ENCODE results near the gene CEP131.

CEP131 gene

DNA sequence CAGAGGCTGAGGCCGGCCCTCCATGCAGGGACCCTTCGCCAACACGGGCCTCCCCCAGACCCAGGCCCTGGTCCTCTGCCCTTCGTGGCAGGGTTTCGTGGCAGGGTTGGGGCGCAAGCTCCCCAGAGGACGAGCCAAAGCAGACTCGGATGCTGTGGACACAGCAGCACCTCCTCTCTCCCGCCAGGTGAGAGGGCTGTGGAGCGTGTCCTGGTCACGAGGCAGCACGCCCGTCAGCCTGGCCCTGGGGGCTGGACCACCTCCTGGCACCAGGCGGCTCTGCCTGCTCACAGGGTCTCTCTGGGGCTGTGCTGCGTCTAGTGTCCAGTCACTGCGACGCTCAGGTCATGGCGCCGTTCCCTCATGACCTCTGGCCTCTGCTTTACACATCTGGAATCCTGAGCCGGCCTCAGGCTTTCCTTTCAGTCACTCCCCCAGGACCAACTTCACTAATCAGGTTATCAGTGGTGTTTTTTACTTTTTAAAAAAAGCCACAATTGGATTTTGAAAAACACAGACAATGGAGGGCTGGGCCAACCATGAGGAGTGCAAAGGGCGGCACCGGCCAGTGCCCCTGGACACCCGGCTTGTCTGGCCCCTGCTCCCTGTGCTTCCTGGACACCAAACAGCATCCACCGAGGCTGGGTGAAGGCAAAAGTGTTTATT is 21.7 kb upstream of the CEP131 start:
- 94% methylated on average over 23 to 24 of the region's 24 CpGs for WGBS, 2 experiments (ENCODE audit: insufficient coverage in 2 of 2)
- Histone ChIP-seq H3K4me1 (ENCODE audit: control insufficient read depth, insufficient read depth, low read length, poor library complexity, severe bottlenecking) (peaks cover 11% of the 10 kb centered on the region), H3K9me3 (ENCODE audit: control insufficient read depth, low read length) (no peaks in the 10 kb centered on the region), H3K36me3 (ENCODE audit: control insufficient read depth, insufficient read depth, low read length) (peaks cover 22% of the 10 kb centered on the region), H3K4me3 (ENCODE audit: extremely low read depth, insufficient read depth, low read length, poor library complexity, severe bottlenecking) (no peak overlapping the region), H3K27ac (ENCODE audit: low read depth, low read length, severe bottlenecking) (no peak overlapping the region)

- H3K4me3 ChIP-seq (ENCODE audit: extremely low read depth, insufficient read depth, low read length, poor library complexity, severe bottlenecking), result no peak overlapping the region
- WGBS, 2 experiments (ENCODE audit: insufficient coverage in 2 of 2), result 97 to 98% methylated on average over 7 to 10 of the region's 10 CpGs
- peaks cover 11% of the 10 kb centered on the region for H3K4me1 ChIP-seq (ENCODE audit: control insufficient read depth, insufficient read depth, low read length, poor library complexity, severe bottlenecking)
- peaks cover 22% of the 10 kb centered on the region for H3K36me3 ChIP-seq (ENCODE audit: control insufficient read depth, insufficient read depth, low read length)
- H3K27ac ChIP-seq (ENCODE audit: low read depth, low read length, severe bottlenecking), result no peak overlapping the region
- H3K9me3 ChIP-seq (ENCODE audit: control insufficient read depth, low read length), result no peaks in the 10 kb centered on the region
Measured at GRCh38 chr17:81243333-81243664, 20.5 kb upstream of the CEP131 start.

DNA sequence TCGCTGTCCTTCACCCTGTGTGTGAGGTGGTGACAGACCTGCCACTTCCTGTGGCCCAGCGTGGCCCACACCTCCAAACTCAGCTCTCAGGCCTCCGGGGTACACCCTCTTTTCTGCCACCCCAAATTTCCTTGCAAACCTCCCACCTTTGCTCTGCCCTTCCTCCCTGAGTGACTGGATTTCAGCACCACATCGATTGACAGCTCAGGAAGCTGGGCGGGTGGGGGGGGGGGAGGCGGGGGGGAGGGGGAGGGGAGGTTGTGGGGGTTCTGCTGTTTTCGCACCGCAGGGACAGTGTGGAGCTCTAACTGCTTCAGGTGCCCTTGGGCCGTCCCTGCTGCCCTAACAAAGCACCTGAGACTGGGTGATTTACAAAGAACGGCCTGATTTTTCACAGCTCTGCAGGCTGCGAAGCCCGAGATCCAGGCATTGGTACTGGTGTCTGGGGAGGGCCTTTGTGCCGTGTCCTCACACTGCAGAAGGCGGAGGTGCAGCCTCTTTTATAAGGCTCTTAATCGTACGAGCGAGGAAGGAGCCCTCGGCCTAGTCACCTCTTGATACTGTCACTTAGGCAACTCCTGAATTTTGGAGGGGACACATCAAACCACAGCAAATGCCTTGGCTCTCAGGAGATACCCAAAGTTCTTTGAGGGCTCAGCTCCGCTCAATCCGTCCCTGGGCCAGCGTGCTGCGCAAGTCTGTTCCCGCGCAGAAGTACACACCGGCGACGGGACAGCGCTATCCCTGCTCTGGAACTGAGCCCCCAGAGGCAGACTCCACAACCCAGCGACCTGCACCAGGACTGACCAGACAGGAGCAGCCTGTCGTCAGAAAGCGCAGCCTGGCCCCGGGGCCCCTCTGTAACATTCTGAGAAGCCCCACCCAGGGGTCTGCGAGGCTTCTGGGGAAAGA is 19.9 kb upstream of the CEP131 start:
- WGBS, 2 experiments (ENCODE audit: insufficient coverage in 2 of 2), result 94% methylated on average over 27 of the region's 33 CpGs
- Histone ChIP-seq H3K4me1 (ENCODE audit: control insufficient read depth, insufficient read depth, low read length, poor library complexity, severe bottlenecking) (peaks cover 15% of the 10 kb centered on the region), H3K36me3 (ENCODE audit: control insufficient read depth, insufficient read depth, low read length) (peaks cover 22% of the 10 kb centered on the region), H3K4me3 (ENCODE audit: extremely low read depth, insufficient read depth, low read length, poor library complexity, severe bottlenecking) (no peak overlapping the region), H3K9me3 (ENCODE audit: control insufficient read depth, low read length) (no peaks in the 10 kb centered on the region), H3K27ac (ENCODE audit: low read depth, low read length, severe bottlenecking) (no peak overlapping the region)

DNA sequence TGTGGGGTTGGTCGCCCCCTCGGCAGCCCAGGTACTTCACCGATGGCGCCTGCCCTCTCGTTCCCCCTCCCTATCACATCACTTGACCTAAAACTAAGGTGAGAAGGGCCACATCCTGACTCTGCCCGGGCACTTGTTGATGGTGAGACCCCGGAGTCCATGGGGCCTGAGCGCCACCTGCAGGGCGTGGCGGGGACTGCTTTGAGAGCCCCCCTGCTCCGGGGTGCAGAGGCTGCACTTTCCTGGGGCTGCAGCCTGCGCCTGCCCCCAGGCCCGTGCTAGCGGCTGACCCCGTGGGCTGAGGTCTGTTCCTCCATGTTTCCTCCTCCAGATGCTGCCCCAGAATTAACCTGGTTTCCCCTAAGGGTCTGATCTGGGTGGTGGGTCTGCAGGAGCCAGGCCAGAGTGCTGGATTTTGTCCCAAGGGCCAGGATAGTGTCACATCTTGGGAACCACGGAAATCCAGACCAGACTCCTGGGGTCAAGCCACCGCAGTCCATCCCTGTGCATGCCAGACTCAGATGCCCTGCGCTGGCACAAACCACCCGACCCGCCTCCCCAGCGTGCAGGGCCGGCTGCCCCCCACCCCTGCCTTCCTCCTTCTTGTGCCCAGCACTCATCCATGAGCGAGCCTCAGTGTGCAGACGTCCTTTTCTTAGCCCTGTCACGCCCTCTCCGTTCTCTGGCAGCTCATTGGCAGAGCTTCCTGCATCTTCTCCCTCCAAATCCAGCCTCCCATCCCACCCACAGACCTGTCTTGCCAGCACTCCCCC is 19.1 kb upstream of the CEP131 start:
- Histone ChIP-seq H3K9me3 (ENCODE audit: control insufficient read depth, low read length) (no peaks in the 10 kb centered on the region), H3K4me1 (ENCODE audit: control insufficient read depth, insufficient read depth, low read length, poor library complexity, severe bottlenecking) (peaks cover 9% of the 10 kb centered on the region), H3K4me3 (ENCODE audit: extremely low read depth, insufficient read depth, low read length, poor library complexity, severe bottlenecking) (no peak overlapping the region), H3K27ac (ENCODE audit: low read depth, low read length, severe bottlenecking) (no peak overlapping the region), H3K36me3 (ENCODE audit: control insufficient read depth, insufficient read depth, low read length) (peaks cover 22% of the 10 kb centered on the region)
- WGBS, 2 experiments (ENCODE audit: insufficient coverage in 2 of 2), result 64 to 70% methylated on average over 15 to 20 of the region's 26 CpGs

GRCh38 chr17:81241203-81241602 is 18.4 kb upstream of the CEP131 start:
- Histone ChIP-seq H3K36me3 (ENCODE audit: control insufficient read depth, insufficient read depth, low read length) (peaks cover 22% of the 10 kb centered on the region), H3K4me1 (ENCODE audit: control insufficient read depth, insufficient read depth, low read length, poor library complexity, severe bottlenecking) (peaks cover 9% of the 10 kb centered on the region), H3K27ac (ENCODE audit: low read depth, low read length, severe bottlenecking) (no peak overlapping the region), H3K9me3 (ENCODE audit: control insufficient read depth, low read length) (no peaks in the 10 kb centered on the region), H3K4me3 (ENCODE audit: extremely low read depth, insufficient read depth, low read length, poor library complexity, severe bottlenecking) (no peak overlapping the region)
- WGBS, 2 experiments (ENCODE audit: insufficient coverage in 2 of 2), result 92 to 95% methylated on average over 9 to 10 of the region's 10 CpGs

DNA sequence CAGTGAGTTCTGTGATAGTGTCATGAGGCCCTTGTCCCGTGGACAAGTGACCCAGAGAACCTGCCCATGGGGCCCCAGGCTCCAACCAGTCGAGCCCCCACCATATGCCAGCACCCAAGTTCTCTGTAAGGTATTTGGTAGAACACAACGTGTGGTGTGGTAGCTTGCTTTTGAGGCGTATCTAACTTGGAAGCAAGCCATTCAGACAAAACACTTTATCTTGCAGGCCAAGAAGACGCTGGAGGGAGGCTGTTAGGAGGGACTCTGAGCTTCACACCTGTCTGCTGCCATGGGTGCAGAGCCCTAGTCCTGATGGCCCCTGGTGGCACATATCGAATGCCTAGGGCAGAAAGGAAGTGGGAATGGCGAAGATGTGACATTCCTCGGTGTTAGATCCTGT is 18.0 kb upstream of the CEP131 start:
- Histone ChIP-seq H3K36me3 (ENCODE audit: control insufficient read depth, insufficient read depth, low read length) (peaks cover 22% of the 10 kb centered on the region), H3K27ac (ENCODE audit: low read depth, low read length, severe bottlenecking) (no peak overlapping the region), H3K4me1 (ENCODE audit: control insufficient read depth, insufficient read depth, low read length, poor library complexity, severe bottlenecking) (peaks cover 10% of the 10 kb centered on the region), H3K9me3 (ENCODE audit: control insufficient read depth, low read length) (no peaks in the 10 kb centered on the region), H3K4me3 (ENCODE audit: extremely low read depth, insufficient read depth, low read length, poor library complexity, severe bottlenecking) (no peak overlapping the region)
- WGBS, 2 experiments (ENCODE audit: insufficient coverage in 2 of 2), result 90 to 91% methylated on average over 5 to 7 of the region's 8 CpGs

- H3K27ac ChIP-seq (ENCODE audit: low read depth, low read length, severe bottlenecking), result peak overlapping the region; percentile 54
- peak overlapping the region; percentile 91 for H3K4me3 ChIP-seq (ENCODE audit: extremely low read depth, insufficient read depth, low read length, poor library complexity, severe bottlenecking)
- WGBS, 2 experiments (ENCODE audit: insufficient coverage in 2 of 2), result 18 to 22% methylated on average over 35 to 37 of the region's 37 CpGs
- peaks cover 22% of the 10 kb centered on the region for H3K36me3 ChIP-seq (ENCODE audit: control insufficient read depth, insufficient read depth, low read length)
- peaks cover 18% of the 10 kb centered on the region for H3K4me1 ChIP-seq (ENCODE audit: control insufficient read depth, insufficient read depth, low read length, poor library complexity, severe bottlenecking)
- H3K9me3 ChIP-seq (ENCODE audit: control insufficient read depth, low read length), result no peaks in the 10 kb centered on the region
Measured at GRCh38 chr17:81239714-81240555, 17.2 kb upstream of the CEP131 start.

GRCh38 chr17:81238815-81239713 is 16.3 kb upstream of the CEP131 start, which contains the start of the genes NDUFAF8 and TEPSIN:
Gene NDUFAF8, plus strand, starts transcription at chr17:81239318. Its CDS starts 46 bp downstream, at chr17:81239364.
Gene TEPSIN, minus strand, starts transcription at chr17:81239055. Its CDS starts 22 bp downstream, at chr17:81239033.
- Histone ChIP-seq H3K36me3 (ENCODE audit: control insufficient read depth, insufficient read depth, low read length) (peaks cover 23% of the 10 kb centered on the region), H3K4me1 (ENCODE audit: control insufficient read depth, insufficient read depth, low read length, poor library complexity, severe bottlenecking) (peaks cover 18% of the 10 kb centered on the region), H3K4me3 (ENCODE audit: extremely low read depth, insufficient read depth, low read length, poor library complexity, severe bottlenecking) (peak within 1 kb of the TSS; percentile 91), H3K27ac (ENCODE audit: low read depth, low read length, severe bottlenecking) (peak within 1 kb of the TSS; percentile 54), H3K9me3 (ENCODE audit: control insufficient read depth, low read length) (no peaks in the 10 kb centered on the region)
- 0% methylated on average over 52 to 98 of the region's 100 CpGs for WGBS, 2 experiments (ENCODE audit: insufficient coverage in 2 of 2)

DNA sequence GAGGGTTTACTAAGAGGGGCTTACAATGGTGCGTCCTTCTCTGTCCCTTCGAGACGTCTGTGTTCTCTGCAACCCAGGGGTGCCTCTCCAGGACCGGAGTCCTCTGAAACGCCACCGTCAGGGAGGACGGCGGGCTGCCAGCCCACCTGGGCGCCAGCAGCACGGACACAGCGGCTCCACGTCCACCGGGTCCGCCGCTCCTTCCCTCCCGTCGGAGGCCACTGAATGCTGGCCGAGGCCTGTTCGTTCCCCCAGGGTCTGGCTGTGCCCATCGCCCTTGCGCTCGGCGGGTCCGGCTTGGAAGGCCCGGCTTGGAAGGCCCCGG is 15.7 kb upstream of the CEP131 start:
- Histone ChIP-seq H3K4me3 (ENCODE audit: extremely low read depth, insufficient read depth, low read length, poor library complexity, severe bottlenecking) (peak overlapping the region; percentile 91), H3K36me3 (ENCODE audit: control insufficient read depth, insufficient read depth, low read length) (peaks cover 27% of the 10 kb centered on the region), H3K9me3 (ENCODE audit: control insufficient read depth, low read length) (no peaks in the 10 kb centered on the region), H3K4me1 (ENCODE audit: control insufficient read depth, insufficient read depth, low read length, poor library complexity, severe bottlenecking) (peaks cover 18% of the 10 kb centered on the region), H3K27ac (ENCODE audit: low read depth, low read length, severe bottlenecking) (no peak overlapping the region)
- 1% methylated on average over 25 to 26 of the region's 26 CpGs for WGBS, 2 experiments (ENCODE audit: insufficient coverage in 2 of 2)
